ENCODE results near the gene GBX1.
A peak's percentile ranks its signal among the peaks of the same experiment; 100 is the strongest.

GBX1 gene

GRCh38 chr7:151139791-151140190, 27.7 kb downstream of the GBX1 start:
- no peak for DNase-seq (ENCODE audit: low spot score)

DNA sequence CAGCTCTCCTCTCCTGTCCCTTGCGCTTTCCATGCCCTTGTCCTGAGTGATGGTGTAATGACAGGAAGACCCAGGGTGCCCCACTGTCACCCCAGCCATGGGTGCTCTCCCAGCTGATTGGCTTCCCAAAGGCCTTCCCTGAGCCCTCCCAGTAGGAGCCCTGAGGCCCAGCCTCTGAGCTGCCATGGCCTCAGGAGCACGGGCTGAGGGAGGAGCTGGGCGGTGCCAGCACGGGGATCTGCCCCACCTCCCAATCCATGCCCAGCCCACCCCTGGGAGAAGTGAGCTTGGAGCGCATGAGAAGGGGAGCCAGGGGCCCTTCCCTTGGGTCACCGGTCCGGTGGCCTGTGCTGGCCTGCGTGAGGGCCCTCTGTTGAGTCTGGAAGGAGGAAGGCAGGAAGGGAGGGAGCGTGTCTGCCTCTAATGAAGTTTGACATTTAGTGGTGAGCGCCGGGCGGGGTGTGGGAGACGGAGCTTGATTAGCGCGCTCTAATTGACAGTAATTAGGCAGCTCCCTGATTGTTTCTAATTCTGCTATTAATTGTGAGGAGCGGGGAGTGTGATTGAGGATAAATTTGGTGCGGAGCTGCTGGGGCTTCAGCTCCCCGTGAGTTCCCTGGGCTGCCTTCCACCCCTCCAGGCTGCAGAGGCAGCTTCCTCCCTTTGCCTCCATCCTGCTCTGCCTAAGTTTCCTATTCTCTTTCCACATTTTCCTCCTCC, 28.3 kb downstream of the GBX1 start:
- DNase-seq (ENCODE audit: low spot score) = no peak

- DNase-seq (ENCODE audit: low spot score) = no peak
These were observed 29.2 kb downstream of the GBX1 start for GRCh38 chr7:151138153-151138851.

DNA sequence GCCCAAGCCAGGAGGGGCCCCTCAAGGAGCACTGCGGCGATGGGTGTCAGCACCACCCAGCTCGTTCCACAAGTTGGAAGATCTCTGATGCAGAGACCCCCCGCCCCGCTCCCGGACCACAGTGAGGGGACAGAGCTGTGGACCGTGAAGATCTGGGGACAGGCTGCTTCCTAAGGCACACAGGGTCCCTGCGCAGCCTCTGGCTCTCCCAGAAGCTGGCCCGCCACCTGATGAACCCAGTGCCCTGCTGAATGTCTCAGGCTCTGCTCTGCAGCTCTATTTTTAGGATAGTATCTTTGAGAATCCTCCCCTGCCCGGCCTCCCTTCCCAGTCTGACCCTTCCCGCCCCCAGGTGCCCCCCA, 29.7 kb downstream of the GBX1 start:
- DNase-seq (ENCODE audit: low spot score) = no peak

DNA sequence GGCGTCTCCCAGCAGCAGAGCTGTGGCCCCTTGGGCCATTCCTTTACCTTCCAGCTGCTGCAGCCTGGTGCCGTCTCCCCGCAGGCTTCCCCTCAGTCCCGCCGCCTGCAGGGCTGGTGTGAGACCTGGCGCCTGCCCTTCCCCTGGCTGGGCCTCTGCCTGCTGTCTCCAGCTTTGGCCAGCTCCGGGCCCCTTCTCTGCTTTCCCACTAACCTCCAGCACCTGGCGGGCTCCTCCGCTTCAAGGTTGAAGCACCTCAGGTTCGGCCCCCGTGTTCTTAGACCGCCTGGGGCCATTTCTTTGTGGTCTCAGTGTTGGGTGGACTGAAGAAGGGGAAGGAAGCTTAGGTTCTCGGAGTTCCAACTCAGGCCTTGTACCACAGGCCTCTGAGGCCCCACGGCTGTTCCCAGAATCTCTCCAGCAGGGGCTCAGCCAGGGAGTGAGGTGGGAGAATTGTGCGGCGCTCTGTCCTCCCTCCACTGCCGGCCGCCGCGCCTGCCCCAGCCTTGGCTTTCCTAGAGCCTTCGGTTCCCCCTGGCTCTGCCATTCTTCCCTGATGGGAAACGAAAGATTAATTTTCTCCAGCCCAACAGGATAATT, 30.3 kb downstream of the GBX1 start:
- no peak for DNase-seq (ENCODE audit: low spot score)

GRCh38 chr7:151135866-151136843, 31.3 kb downstream of the GBX1 start:
- no peak for DNase-seq (ENCODE audit: low spot score)

- no peak for DNase-seq (ENCODE audit: low spot score)
These were observed 32.0 kb downstream of the GBX1 start for GRCh38 chr7:151135525-151135845.

DNA sequence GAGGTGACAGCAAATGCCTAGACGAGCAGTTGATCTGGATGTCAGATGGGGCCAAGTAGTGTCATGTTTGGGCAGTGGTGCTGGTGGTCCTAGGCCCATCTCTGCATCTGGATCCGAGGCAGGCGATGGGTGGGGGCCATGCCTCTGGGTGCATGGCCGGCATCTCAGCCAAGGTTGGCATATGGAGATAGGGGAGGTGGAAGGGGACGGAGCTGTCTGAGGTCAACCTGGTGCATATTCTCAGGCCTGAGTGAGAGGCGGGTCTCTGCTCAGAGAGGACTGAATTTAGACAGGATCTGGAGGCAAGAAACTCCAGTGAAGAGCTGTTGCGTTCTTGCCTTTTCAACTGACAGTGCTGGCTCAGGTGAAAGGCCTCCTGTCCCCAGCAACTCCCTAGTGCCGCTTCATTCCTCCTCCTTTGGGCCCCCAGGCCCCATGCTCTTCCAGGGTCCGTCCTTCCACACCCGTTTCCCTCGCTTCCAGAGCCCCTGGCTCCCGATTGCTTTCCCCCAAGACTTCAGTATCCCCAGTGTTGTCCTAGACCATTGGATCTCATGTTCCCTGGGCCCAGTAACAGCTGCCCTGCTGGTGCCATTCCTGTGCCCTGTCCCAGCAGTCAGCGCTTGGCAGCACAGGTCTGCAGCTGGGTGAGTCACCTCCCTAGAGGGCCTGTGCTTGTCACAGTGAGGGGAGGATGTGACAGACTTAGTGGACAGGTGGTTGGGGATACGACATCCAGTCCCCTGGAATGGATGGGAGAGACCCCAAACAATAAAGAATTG, 32.6 kb downstream of the GBX1 start:
- no peak for DNase-seq (ENCODE audit: low spot score)

GRCh38 chr7:151133986-151134742, 33.3 kb downstream of the GBX1 start:
- no peak for DNase-seq (ENCODE audit: low spot score)

- no peak for DNase-seq (ENCODE audit: low spot score)
These were observed 34.1 kb downstream of the GBX1 start for GRCh38 chr7:151133266-151133985.

GRCh38 chr7:151132461-151133205, 34.9 kb downstream of the GBX1 start:
- DNase-seq (ENCODE audit: low spot score) = no peak

DNA sequence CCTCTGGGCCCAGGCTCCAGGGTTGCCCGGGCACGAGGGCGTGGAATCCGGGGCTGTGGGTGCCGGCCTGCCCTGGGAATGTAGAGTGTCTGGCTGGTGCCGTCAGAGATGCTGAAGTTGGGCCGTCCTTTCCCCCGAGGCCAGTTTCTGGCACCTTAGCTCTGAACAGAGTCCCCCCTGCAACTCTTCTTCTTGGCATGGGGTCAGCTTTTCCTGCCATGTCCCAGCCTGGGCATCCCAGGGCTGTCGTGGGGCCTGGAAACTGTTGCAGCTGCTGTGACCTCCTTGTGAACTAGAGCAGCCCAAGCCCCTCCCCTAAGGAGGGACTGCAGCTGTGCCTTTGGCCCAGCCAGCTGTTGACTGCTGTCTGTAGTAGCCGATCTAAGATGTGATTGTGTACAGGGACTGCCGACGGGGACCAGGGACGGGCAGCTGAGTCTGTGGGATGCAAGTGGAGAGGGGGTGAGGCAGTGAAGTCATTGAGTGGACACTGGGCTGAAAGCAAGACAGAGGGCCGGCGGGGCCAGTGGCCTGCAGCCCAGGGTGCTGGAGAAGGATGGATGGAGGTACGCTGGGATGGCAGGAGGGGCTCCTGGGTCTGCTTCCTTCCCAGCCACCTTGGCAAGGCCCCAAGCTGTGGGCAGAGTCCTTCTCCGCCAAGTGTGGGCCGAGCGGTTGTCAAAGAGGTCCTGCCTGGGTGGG, 35.8 kb downstream of the GBX1 start:
- DNase-seq (ENCODE audit: low spot score) = peak; percentile 39

DNA sequence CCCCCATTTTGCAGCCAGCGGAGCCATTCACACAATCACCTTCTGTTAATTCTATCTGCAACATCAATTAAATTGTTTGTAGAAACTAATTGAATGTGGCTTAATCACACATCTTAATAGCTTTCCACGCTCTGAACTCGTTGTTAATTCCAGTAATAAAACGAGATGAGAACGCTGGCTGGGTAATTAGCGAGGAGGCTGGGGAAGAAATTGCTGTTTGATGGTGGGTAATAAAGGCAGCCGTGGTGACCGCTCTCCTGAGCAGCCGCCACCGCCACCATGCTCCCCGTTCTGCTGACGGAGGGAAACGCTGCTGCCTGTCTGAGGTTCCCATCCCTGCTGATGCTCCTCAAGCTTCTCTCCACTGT, 36.3 kb downstream of the GBX1 start:
- no peak for DNase-seq (ENCODE audit: low spot score)

- no peak for DNase-seq (ENCODE audit: low spot score)
These were observed 36.7 kb downstream of the GBX1 start for GRCh38 chr7:151130741-151131157.

- DNase-seq (ENCODE audit: low spot score) = peak; percentile 41
These were observed 37.4 kb downstream of the GBX1 start for GRCh38 chr7:151129960-151130591.

DNA sequence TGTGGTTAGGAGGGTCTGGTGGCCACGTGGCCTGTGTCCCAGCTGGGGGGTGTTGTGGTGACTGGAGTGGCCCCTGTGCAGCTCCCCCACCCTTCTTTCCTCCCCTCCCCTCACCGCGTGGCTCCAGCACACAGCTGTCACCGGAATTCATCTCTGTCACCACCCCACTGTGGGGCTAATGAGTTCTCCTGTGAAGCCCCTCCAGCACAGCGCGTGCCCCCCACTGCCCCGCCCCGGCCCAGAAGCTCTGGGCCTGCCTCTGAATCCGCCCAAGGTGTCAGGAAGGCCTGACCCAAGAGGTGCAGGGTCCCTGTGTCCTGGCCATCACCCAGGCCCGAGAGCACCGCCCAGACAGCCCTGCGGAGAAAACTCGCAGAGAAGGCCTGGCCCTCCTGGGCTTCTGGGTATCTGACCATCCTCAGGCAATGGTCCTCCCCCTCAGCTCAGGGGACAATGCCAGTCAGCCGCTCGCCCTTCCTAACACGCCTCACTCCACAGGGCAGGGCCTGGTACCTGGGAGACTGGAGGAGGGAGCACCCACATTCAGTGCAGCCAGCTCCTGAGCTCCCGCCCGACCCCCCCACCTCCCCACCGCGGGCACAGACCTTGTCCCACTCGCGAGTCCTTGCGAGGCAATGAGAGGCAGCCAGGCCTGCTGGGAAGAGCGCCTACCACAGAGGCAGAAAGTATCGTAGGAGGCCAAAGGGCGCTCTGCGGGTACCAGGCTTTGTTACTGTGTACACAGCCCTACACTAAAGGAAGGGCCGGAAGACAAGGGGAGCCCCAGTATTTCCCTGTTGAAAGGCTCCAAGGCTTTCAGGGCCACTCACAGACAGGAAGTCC, 38.2 kb downstream of the GBX1 start:
- no peak for DNase-seq (ENCODE audit: low spot score)

- no peak for DNase-seq (ENCODE audit: low spot score)
These were observed 38.8 kb downstream of the GBX1 start for GRCh38 chr7:151128716-151129115.

All from NAMALWA (cell line).